HG03025 (cell line): Measurements from ENCODE around the gene EHD1.

ENCODE experiments used
- ATAC-seq: cut with Tn5 transposase; IDR thresholded peaks from one replicate; pipeline ENCODE4 v1.9.1; 2021; ENCODE audit warnings: mild to moderate bottlenecking, moderate library complexity; ENCODE audit not compliant: unreplicated experiment, low FRiP score

EHD1 gene

GRCh38 chr11:64875369-64876228 is 2.8 kb downstream of the EHD1 start:
- no peak for ATAC-seq

DNA sequence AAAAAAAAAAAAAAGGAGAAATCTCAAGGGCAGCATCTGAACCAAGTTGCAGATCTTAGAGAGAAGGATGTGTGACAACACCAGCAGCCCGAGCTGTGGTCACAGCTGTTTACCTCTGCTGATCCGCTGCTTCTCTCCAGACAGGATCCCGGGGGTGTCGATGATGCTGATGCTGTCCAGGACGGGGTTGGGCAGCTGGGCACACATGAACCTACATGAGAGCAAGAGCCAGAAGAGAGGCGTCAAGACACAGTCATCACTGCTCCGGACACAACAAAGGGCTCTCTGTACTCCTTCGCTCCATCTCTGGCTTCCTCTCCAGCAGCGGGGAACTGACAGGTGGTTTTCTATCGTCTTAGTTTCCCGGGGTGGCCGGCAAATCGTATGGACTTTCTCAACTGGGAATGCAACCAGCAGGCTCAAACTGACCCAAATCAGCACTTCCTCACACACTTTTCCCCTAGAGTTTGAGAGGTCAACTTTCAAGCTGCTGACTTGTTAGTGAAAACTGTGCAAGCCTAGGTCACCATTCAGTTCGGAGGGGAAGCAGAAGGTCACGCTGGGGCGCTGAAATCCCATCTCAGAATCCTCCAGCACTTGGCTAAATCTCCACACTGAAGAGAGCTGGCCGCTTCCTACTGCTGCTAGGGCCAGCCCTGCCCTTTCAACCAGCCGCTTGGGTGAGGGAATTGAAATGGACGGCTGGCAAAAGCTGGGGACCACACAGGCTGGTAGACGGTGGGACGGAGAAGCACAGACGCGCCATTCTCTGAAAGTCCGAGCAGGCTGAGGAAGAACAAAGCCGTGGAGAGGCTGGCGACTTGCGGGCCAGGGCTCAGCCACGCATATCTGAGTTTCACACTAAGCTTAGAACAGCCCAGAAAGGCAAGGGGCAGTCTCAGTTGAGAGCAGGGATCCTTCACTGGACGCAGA is 3.8 kb downstream of the EHD1 start:
- no peak for ATAC-seq

- no peak for ATAC-seq
These were observed 5.5 kb downstream of the EHD1 start for GRCh38 chr11:64872790-64873488.

GRCh38 chr11:64871492-64871891 is 6.9 kb downstream of the EHD1 start:
- no peak for ATAC-seq

DNA sequence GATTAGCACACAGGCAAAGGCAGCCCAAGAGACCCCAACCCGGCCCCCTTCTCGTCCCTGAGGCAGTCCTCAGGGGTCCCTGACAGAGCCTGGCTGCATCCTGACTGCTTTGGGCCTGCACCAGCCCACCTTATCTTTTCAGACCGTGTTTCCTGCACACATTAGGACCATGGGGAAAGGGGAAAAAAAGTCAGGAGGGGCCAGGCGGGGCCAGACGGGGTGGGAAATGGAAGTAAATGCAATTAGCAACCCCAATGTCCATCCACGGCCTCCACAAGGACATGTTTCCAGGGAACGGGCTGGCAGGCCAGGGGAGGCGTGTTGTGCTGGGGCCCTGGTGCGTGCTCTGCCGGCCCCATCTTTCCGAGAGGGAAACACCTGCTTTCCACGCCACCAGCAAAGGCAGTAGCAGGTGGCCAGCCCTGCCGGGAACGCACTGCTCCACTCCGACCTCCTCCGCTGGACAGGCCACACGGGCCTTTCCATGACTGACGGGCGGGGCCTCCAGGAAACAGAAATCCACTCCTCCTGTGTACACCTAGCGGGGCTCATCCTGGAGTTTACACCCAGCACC is 7.4 kb downstream of the EHD1 start:
- no peak for ATAC-seq

DNA sequence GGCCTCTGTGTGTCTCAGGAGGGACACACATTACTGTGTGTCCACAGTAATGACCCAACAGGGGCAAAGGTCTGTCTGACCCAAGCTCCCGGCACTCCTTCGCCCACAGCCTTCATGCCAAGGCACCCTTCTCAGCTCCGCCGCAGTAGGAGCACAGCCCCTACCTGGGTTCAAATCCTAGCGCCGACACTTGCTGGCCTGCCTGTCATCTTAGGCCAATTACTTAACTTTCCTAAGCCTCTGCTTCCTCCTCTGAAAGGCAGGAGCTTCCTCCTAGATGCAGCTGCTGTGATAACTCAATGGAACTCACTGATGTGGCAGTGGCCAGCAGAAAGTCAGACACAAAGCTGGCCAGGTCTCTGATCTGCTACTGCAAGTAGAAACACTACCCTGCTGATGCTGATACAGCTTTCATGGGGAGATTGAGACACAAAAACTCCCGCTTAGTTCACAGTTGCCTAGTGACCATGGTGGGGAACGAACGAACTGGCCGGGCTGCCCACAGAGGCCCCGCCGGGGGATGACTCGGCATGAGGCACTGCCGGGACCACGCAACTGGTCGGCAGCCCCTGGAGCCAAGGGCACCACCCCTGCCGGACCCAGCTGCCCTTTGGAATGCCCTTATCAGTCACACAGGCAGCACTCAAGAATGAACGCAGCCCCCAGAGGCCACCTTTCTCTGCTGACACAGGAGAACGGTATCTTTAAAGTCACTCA is 8.1 kb downstream of the EHD1 start:
- no peak for ATAC-seq

- ATAC-seq: no peak
These were observed 8.7 kb downstream of the EHD1 start for GRCh38 chr11:64869571-64870175.

GRCh38 chr11:64868904-64869570 is 9.4 kb downstream of the EHD1 start:
- no peak for ATAC-seq

GRCh38 chr11:64867748-64868462 is 10.5 kb downstream of the EHD1 start:
- ATAC-seq: no peak

DNA sequence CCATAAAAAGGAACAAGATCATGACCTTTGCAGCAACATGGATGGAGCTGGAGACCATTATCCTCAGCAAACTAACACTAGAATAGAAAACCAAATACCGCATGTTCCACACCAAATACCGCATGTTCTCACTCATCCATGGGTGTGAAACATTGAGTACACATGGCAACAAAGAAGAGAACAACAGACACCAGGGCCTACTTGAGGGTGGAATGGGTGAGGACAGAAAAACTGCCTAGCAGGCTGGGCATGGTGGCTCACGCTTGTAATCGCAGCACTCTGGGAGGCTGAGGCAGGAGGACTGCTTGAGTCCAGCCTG is 12.3 kb downstream of the EHD1 start:
- ATAC-seq: no peak

DNA sequence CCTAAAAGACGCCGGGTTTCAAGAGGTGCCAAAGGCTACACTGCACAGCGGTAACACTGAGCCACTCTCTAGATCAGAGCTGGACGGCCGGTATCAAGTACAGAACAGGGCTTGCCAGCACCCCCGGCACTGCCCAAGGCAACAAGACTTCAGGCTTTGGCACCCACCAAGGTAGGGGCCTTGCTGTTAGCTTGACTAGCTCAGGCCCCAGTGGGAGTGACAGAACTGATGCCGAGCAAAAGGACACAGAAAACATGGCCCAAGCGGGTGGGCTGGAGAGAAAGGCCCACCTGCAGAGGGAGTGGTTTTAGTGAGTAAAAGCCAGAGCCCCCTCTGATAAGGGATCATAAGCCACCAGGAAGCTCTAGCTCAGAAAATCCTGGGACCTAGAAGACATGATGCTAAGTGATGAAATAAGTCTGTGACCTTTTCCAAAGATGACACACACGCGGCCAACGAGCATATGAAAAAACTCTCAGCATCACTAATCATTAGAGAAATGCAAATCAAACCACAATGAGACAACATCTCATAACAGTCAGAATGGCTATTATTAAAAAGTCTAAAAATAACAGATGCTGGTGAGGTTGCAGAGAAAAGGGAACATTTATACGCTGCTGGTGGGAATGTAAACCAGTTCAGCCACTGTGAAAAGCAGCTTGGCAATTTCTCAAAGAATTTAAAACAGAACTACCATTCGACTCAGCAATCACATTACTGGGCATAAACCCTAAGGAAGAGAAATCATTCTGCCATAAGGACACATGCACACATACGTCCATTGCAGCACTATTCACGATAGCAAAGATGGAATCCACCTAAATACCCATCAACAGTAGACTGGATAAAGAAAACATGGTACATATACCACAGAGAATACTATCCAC is 12.9 kb downstream of the EHD1 start:
- no peak for ATAC-seq

DNA sequence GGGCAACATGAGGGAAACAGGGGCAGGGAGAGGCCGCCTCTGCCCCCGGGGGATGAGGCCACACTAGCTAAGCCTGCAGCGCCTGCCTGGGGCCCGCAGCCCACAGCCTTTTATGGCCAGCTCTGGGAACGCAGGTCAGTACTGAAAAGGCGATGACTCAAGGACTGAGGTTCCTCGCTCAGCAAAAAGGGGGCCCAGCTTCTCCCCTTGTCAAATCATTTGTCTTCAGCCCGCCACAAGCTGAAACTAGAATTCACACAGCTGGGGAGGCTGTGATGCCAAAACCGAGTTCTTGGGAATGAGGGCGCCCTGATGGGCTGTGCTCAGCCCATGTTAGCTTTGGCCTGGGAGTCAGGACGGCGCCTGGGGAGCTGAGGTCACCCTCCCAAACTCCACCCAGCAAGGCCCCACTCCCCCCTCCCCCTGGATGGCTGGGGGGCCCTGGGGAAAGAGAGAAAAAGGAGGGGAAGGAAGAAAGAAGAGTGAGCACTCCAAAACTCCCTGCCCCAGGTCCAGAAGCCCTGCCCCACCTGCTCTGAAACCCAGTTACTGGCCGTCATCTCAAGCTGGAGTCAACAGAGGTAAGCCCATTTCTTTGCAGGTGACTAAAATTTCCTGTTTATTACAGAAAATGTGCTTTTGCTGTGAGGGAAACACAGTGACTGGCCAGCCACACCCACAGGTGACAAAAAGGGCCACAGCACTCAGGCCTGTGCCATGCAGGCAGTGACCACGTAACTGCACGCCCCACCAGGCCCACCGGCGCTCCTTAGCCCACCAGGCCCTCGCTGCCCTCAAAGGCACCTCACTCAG is 13.7 kb downstream of the EHD1 start:
- no peak for ATAC-seq

DNA sequence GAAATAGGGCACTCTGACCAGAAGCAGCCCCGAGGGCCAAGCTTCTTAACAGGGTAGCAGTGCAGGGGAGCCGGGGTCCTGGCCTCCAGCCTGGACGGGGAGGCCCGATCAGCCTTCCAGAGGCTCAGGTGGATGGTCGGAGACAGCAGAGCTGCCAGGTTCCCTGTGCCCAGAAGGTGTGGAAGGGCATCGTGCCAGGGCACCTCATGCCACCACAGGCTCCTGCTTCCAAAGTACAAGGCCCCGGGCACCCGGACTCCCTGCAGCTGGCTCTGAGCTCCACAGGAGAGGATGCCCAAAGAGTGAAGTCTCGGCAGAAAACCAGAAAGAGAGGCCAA is 14.3 kb downstream of the EHD1 start:
- ATAC-seq: no peak

GRCh38 chr11:64863391-64864060 is 14.9 kb downstream of the EHD1 start:
- ATAC-seq: no peak

DNA sequence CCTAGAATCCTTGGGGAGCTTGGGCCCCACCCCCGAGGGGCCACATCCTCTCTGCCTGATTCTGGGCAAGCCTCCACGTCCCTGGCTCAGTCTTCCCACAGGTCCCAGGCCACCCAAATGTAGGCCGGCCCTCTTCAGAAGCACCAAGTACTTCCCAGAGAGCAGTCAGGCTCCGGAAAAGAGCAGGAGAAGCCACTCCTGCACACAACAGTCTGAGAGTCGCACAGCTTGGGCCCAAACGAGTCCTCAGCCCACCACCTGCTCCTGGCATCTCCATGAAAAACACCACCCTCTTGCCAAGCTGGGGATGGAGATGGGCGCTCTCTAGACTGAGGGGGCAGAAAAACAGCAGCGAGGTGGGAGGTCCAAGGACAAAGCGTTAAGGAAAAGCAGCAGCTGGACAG is 15.4 kb downstream of the EHD1 start:
- ATAC-seq: no peak

DNA sequence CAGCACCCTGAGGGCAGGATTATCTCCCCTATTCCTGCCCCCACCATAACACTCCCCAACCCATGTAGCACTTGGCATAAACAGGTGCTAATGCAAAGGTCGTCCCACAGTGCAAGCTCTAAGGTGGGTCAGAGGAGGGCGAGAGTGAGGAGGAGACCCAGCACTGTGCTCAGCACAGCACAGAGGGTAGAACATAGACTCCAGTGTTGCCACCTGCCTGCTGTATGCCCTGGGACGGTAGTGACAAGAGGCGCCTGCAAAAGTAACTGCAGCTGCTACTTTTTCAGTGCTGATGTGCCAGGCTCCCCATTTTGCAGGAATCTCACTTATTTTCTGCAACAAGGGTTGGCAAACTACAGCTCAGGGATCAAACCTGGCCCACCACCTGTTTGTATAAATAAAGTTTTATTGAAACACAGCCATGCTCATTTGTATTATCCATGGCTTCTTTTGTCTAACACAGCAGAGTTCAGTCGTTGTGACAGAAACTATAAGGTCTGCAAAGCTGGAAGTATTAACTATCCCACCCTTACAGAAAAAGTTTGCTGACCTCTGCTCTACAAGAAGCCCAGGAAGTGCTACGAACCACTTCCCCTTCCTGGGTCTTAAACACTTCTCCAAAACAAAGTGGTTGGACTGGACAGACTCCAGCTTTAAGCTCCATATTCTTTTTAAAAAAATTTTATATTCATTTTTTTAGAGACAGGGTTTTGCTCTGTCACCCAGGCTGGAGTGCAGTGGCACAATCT is 17.0 kb downstream of the EHD1 start:
- ATAC-seq: no peak
